IPS DF 19.7 (cell line): Measurements from ENCODE around the gene KLHL6.
A peak's percentile ranks its signal among the peaks of the same experiment; 100 is the strongest.

Experiments
- DNase-seq: peaks from one replicate; pipeline ENCODE4 v3.0.0-alpha.2; 2013; ENCODE audit warnings: low read depth, low spot score

KLHL6 gene

GRCh38 chr3:183564046-183564445 is 8.5 kb upstream of the KLHL6 start:
- no peak for DNase-seq

GRCh38 chr3:183563536-183563874 is 8.0 kb upstream of the KLHL6 start:
- no peak for DNase-seq

GRCh38 chr3:183560607-183561006 is 5.1 kb upstream of the KLHL6 start:
- DNase-seq: no peak

- no peak for DNase-seq
Observed at GRCh38 chr3:183558495-183558894, 3.0 kb upstream of the KLHL6 start.

- no peak for DNase-seq
Observed at GRCh38 chr3:183556722-183557121, 1.2 kb upstream of the KLHL6 start.

GRCh38 chr3:183554377-183554776 is 1.1 kb downstream of the KLHL6 start:
- no peak for DNase-seq

- no peak for DNase-seq
Observed at GRCh38 chr3:183553334-183554026, 2.0 kb downstream of the KLHL6 start.

GRCh38 chr3:183551930-183552329 is 3.6 kb downstream of the KLHL6 start:
- DNase-seq: no peak

- DNase-seq: peak; percentile 69
Observed at GRCh38 chr3:183548262-183548769, 7.2 kb downstream of the KLHL6 start.

GRCh38 chr3:183546625-183547024 is 8.9 kb downstream of the KLHL6 start:
- no peak for DNase-seq

- no peak for DNase-seq
Observed at GRCh38 chr3:183545708-183546107, 9.8 kb downstream of the KLHL6 start.

- no peak for DNase-seq
Observed at GRCh38 chr3:183542355-183542754, 13.2 kb downstream of the KLHL6 start.

GRCh38 chr3:183541738-183542137 is 13.8 kb downstream of the KLHL6 start:
- no peak for DNase-seq

GRCh38 chr3:183541235-183541655 is 14.3 kb downstream of the KLHL6 start:
- no peak for DNase-seq

GRCh38 chr3:183540501-183541234 is 14.8 kb downstream of the KLHL6 start:
- DNase-seq: no peak

GRCh38 chr3:183539811-183540210 is 15.7 kb downstream of the KLHL6 start:
- no peak for DNase-seq

- no peak for DNase-seq
Observed at GRCh38 chr3:183538486-183538885, 17.0 kb downstream of the KLHL6 start.

- no peak for DNase-seq
Observed at GRCh38 chr3:183537295-183537730, 18.2 kb downstream of the KLHL6 start.

- no peak for DNase-seq
Observed at GRCh38 chr3:183536238-183536880, 19.1 kb downstream of the KLHL6 start.

GRCh38 chr3:183534249-183534648 is 21.3 kb downstream of the KLHL6 start:
- no peak for DNase-seq

- no peak for DNase-seq
Observed at GRCh38 chr3:183533412-183534132, 21.9 kb downstream of the KLHL6 start.
